Measurements from ENCODE around the gene BCL7B.
"Not testable (repeated sequence)": the region's sequence is repeated elsewhere in the genome, so short reads cannot be mapped to it uniquely, and the experiment has no call there.

Gene BCL7B

DNA sequence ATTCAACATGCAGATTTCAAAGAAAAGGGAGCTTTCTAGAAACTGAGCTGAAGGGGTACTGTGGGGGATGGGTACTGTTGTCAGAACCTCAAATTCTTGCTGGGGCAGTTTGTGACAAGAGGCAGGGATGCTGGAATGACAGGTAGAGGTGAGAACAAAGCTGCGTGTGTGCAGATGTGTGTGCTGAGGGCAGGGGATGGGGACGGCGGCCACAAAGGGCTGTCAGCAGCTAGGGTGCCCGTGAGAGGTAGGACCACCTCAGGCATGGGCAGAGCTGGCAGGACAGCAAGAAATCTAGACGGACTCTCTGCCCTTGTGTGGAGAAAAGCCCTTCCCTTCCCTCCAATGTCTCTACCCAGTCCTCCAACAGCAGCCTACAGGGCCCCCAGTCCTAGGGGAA, 21.0 kb downstream of the BCL7B start:
- H3K4me3 ChIP-seq (ENCODE audit: low read depth, low read length) = no peak overlapping the region

DNA sequence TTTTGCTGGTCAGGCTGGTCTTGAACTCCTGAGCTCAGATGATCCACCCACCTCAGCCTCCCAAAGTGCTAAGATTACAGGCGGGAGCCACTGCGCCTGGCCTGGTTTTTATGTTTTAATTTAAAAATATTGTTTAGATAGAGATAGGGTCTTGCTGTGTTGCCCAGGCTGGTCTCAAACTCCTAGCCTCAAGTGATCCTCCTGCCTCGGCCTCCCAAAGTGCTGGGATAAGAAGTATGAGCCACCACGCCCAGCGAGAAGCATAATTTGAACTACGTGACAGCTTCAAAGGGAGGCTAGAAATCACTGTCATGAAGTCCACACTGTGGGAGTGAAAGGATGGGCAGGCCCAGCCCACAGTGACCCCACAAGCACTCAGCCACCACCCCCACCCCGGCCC, 21.6 kb downstream of the BCL7B start:
- not testable (repeated sequence) for H3K4me3 ChIP-seq (ENCODE audit: low read depth, low read length)

DNA sequence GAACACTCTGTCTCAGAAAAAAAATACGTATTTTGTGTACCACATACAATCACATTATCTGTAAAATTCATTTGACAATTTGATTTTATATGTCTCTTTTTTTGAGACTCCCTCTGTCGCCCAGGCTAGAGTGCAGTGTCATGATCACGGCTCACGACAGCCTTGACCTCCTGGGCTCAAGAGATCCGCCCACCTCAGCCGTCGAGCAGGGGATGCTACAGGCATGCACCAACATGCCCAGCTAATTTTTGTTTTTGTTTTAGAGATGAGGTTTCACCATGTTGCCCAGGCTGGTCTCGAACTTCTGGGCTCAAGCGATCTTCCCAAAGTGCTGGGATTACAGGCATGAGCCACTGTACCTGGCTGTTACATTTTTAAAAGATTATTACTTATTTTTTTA, 23.7 kb downstream of the BCL7B start:
- H3K4me3 ChIP-seq (ENCODE audit: low read depth, low read length) = no peak overlapping the region

DNA sequence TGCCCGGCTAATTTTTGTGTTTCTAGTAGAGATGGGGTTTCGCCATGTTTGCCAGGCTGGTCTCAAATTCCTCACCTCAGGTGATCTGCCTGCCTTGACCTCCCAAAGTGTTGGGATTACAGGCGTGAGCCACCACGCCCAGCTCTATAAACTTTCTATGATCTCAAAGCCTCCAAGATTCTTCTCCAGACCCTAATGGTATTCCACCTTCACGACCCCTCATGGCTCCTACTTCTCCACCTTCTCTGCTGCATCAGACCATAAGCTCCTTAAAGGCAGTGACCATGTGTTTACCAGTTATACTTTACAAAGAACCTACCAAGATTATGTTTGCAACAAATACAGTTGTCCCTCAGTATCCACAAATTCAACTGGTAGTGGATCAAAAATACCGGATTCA, 25.3 kb downstream of the BCL7B start:
- no peak overlapping the region for H3K4me3 ChIP-seq (ENCODE audit: low read depth, low read length)

DNA sequence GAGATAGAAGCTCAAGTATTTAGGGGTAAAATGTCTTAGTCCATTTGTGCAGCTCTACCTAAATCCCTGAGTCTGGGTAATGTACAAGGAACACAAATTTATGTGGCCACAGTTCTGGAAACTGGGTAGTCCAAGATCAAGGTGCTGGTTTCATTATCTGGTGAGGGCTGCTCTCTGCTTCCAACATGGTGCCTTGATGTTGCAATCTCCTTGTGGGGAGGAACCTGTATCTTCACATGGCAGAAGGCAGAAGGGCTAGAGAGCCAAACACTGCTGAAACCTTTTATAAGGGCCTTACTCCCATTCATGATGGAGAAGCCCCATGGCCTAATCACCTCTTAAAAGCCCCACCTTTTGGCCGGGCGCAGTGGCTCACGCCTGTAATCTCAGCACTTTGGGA, 26.7 kb downstream of the BCL7B start:
- no peak overlapping the region for H3K4me3 ChIP-seq (ENCODE audit: low read depth, low read length)

DNA sequence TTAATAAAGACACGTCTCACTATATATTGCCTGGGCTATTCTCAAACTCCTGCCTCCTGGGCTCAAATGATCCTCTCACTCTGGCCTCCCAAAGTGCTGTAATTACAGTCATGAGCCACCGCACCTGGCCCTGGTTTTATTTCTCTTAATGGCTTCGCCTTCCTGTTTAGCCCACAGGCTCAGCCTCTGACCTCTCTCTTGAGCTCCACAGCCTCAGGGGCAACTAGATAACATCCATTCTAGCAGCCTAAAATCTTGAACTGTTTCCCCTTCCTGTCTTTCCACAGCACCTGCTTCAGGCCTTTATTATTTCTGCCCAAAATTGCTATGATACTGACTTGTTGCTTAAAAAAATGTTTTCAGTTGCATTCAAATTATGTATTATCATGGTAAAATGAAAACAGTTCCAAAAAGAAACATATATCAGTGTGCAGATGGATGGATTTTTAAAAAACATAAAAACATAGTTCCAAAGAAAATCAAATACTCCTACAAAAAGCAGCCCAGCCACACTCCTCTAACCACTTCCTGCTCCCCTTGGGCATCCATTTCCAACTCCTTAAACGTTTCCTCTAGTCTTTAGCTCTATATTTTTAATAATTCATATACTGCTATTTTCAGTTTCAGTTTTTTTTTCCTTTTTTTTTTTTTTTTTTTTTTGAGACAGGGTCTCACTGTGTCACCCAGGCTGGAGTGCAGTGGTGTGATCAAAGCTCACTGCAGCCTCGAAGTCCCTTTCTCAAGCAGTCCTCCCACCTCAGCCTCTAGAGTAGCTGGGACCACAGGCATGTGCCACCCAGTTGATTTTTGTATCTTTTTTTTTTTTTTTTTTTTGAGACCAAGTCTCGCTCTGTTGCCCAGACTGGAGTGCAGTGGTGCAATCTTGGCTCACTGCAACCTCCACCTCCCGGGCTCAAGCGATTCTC, 30.3 kb downstream of the BCL7B start:
- no peak overlapping the region for H3K4me3 ChIP-seq (ENCODE audit: low read depth, low read length)

DNA sequence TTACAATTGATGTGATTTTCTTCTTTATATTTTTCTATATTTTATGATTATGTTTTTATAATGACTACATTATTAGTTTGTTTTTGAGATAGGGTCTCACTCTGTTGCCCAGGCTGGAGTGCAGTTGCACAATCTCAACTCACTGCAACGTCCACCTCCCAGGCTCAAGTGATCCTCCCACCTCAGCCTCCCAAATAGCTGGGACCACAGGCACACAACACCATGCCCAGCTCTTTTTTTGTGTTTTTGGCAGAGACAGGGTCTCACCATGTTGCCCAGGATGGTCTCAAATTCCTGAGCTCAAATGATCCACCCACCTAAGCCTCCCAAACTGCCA, 31.4 kb downstream of the BCL7B start:
- H3K4me3 ChIP-seq (ENCODE audit: low read depth, low read length) = not testable (repeated sequence)

DNA sequence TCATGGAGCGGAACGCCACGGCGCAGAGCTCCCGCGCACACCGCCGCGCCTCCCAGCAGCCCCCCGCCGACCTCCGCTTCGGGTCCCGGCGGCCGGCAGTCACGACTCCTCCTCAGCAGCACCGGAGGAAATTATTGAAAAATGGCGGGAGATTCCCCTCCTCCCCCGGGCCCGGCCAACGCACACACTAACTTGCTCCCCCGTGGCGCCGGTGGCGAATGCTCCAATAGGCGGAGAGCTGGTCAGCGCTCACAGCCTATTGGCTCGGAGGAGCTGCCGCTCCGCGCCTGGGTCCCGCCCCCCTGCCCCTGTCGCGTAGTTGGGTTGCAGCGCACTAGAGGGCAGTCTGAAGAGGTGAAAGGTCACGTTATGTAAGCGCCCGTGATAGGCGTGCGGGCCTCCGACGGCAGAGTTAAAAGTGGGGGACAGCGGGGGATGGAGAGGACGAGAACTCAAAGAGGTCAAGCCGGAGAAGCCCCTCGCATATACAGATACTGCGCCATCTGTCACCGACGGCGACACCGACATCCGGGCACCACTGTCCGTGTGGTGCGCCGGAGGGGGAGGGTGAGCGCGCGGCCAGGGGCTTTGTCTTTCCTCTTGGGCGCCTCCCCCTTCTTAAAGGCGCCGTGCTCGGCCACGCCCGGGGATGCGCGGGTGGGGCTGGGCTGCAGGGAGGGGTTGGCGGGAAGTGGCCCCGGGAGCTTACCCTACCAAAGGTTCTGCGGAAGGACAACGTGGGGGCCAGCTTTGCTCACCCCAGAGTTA, 35.2 kb downstream of the BCL7B start, which contains the start of gene BAZ1B:
BAZ1B (minus strand) TSS at position 189 of the 768 bp plus-strand sequence. CDS start 360 bp downstream, outside the sequence.
- peak within 1 kb of the TSS; percentile 72 for H3K4me3 ChIP-seq (ENCODE audit: low read depth, low read length)

DNA sequence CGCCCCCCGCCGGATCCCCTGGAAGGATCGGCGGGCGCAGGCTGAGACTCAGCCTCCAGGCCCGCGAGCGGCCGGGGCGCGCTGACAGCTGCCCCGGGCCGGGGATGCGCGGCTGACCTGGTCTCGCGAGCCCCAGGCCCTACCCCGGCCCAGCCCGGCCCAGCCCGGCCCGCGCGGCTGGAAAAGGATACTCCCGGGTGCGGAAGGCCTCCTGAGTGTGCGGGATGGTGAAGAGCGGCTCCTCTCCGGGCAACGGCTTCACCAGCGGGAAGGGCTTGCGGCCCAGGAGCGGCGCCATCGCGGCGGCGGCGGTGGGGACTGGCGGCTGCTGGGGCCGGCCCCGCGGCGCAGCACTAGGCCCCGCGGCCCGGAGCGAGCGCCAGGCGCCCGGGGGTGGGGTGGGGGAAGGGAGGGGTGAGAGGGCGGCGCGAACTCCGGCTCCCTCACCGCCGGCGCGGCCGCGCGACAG, 35.8 kb downstream of the BCL7B start:
- H3K4me3 ChIP-seq (ENCODE audit: low read depth, low read length) = peak overlapping the region; percentile 72

DNA sequence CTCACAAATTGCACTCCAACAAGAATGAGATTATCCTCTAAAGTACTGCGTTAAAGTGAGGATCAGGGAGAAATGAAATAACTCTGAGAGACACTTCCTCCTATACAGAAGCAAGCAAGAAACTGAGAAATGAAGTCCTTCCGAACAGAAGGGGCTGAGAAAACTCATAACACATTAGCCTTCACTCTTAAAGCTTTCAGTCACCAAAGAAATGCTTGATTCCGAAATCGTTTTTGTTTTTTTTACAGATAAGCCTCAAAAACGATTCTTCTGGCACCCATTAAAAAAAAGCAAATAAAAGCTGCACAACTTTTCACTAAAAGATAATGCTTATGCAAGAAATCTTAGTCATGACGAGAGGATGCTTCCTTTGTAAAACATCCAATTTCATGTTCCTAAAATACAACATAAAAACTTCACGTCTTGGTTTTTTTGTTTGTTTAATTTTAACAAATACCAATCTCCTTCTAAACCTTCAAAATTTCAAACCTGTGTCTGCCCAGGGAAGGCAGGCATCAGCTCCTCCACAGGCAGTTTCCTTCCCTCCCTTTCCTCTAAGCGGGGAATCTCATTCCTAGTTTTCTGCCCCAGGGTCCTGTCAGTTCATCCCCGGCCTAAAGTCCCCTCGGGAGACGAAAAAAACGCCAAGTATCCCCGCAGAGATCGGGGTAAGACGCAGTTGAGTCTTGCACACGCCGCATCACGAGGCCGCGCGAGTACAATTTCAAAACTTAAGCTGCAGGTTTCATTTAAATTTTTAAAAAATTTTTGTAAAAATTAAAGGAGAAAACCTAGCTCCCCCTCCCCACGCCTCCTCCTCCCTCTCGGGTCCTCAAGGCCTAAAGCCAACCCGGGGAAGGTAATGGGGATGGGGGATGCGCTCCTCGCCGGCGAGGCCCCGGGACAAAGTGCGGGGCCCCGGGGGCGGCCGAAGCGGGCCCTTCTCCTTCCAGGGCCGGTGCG, 36.5 kb downstream of the BCL7B start:
- H3K4me3 ChIP-seq (ENCODE audit: low read depth, low read length) = peak overlapping the region; percentile 72

DNA sequence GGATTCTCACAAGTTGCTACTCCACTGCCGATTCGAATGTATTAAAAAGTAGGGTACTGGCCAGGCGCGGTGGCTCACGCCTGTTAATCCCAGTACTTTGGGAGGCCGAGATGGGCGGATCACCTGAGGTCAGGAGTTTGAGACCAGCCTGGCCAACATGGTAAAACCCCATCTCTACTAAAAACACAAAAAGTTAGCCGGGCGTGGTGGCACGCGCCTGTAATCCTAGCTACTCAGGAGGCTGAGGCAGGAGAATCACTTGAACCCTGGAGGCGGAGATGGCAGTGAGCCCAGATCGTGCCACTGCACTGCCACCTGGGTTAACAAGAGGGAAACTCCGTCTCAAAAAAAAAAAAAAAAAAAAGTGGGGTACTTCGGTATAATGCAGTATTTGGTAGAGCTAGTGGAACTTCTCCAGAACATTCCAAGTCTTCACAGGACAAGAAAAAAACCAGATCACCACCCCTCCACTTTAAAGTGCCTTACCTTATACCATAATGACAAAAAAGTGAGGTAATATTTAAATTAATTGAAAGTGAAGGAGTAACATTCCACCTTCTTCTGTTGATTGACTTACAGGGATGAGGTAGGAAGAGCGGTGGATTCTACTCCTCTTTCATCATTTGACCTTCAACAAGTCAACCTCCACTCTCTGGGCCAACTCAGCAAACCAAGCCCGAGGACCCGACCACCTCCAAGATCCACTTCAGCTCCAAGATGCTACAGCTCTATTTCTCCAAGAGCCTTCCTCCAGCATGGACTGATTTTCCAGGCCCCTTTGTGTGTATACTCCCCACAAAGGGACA, 37.4 kb downstream of the BCL7B start:
- peak overlapping the region; percentile 72 for H3K4me3 ChIP-seq (ENCODE audit: low read depth, low read length)

DNA sequence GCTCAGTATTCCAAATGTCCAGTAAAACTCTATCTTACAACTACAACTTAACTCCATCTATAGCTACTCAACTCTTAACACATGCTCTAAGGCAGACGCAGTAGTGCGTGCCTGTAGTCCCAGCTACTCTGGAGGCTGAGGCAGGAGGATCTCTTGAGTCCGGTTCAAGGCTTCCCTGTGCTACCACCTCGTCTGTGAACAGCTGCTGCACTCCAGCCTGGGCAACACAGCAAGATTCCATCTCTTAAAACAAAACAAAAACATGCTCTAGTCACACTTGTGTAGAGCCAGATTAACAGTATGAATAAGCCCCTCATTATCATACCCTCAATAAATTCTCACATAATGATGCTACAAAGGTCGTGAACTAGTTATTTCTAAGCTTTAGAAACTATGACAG, 39.0 kb downstream of the BCL7B start:
- H3K4me3 ChIP-seq (ENCODE audit: low read depth, low read length) = no peak overlapping the region

DNA sequence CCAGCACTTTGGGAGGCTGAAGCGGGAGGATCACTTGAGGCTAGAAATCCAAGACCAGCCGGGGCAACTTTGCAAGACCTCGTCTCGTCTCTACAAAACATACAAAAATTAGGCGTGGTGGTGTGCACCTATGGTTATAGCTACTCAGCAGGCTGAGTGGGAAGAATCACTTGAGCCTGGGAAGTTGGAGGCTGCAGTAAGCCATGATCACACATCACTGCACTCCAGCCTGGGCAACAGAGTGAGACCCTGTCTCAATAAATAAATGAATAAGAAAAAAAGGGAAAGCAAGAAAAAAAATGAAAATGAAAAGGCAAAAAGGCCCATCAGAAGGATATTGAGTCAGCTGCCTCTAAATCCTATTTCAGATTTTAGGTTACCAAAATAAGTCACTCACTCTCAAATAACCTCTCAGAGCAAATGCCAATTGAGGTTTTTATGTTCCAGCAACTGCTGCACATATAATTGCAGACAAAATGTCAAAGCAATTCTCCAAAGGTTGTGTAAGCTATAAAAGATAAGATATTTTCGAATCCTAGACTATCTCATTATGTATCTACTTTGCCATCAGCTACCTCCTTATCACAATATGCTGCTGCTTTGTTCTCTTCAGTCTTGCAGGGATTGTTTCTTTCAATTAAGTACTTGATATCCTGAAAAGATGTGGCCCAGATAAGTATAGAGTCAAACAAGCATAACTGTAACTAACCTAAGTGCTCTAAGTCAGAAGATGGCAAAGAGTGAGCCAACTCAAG, 40.1 kb downstream of the BCL7B start:
- no peak overlapping the region for H3K4me3 ChIP-seq (ENCODE audit: low read depth, low read length)

DNA sequence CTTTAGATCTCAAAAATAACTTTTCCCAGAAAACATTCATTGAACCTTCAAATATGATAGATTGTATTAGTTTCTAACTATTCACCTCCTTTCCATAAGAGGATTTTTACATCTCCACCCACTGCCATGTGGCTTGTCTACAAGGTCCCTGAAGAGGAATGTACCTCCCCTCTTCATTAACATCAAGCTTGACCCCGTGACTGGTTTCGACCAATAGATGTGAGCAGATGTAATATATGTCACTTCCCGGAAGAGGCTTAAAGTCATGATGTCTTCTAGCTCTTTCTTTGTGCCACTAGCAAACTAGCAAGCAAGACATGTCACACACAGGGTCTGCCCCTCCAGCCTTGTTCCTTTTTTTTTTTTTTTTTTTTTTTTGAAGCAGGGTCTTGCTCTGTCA, 42.3 kb downstream of the BCL7B start:
- H3K4me3 ChIP-seq (ENCODE audit: low read depth, low read length) = no peak overlapping the region

DNA sequence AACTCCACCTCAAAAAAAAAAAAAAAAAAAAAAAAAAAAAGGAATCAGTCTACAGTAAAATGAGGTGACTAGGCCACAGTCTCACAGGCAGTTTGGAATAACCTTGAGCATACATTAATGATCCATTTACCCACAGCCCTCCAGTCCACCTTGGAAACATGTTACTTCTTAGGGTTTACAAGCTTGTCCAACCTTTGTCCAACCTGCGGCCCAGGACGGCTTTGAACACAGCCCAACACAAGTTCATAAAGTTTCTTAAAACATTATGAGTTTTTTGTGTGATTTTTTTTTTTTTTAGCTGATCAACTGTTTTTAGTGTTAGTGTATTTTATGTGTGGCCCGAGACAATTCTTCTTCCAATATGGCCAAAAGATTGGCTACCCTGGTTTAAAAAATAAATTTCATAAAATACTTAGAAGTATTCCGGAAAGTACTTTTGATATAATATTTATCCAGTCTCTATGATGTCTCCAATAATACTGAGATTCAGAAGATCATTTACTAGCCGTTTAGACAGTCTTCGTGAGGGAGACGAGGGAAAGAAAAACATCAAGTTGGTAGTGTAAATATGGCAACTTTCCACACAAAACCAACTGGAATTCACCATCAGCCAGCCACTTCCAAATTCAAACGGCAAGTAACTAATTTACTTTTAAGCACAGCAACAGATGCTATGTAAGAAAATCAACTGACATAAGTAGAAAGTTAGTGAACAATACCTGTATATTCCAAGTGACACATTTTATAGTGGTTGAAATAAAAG, 45.3 kb downstream of the BCL7B start:
- H3K4me3 ChIP-seq (ENCODE audit: low read depth, low read length) = no peak overlapping the region

DNA sequence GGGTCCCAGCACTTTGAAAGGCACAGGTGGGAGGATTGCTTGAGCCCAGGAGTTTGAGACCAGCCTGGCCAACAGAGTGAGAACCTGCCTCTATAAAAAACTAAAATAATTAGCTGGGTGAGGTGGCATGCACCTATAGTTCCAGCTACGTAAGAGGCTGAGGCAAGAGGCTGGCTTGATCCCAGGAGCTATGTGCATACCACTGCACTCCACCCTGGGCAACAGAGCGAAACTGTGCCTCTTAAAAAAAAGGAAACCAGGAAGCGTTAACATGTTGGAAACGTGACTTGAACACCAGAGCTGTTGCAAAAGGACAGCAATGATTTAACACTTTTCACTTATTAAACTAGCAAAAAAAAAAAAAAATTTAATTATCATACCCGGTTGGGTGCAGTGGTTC, 48.0 kb downstream of the BCL7B start:
- H3K4me3 ChIP-seq (ENCODE audit: low read depth, low read length) = no peak overlapping the region

DNA sequence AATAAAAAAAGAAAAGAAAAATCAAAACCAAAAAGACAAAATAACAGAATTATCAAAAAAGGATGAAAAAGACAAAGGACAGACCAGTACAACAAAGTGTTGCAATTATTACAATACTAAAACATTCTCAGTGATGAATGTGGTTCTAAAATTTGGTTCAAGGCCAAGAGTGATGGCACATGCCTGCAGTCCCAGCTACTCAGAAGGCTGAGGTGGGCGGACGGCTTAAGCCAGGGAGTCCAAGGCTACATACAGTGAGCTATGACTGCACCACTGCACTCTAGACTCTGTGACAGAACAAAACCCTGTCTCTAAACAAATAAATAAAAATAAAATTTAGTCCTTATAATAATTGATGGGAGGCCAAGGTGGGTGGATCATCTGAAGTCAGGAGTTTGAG, 49.9 kb downstream of the BCL7B start:
- H3K4me3 ChIP-seq (ENCODE audit: low read depth, low read length) = no peak overlapping the region

DNA sequence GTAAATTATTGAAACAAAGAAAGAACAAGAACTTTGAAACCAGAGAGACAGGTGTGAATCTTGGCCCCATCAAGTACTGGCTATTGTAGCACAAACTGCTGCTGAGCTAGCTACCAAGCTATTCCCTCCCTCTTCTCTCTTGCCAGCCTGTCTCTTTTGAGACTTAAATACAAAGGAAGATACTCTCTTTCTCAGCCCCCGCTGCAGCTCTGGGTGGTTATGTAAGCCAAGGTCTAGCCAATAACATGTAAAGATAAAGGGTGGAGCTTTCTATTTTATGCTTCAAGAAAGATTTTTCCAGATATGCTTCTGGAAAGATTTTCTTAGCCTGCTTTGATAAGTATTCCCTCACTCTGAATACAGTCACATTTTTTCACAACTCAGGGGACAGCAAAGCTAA, 52.6 kb downstream of the BCL7B start:
- H3K4me3 ChIP-seq (ENCODE audit: low read depth, low read length) = no peak overlapping the region

DNA sequence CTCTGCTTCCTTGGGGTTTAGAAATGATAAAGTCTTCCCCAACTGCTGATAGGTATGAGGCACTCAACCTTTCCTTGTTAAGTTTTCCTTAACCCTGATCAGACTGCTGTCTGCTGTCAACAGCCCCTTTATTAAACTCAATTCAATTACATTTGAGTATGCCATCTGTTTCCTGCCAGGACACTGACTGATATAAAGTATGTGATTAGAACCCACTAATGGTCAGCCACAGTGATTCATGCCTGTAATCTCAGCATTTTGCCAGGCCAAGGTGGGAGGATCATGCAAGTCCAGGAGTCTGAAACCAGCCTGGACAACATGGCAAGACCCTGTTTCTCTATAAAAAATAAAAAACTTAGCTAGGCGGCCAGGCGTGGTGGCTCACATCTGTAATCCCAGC, 53.5 kb downstream of the BCL7B start:
- H3K4me3 ChIP-seq (ENCODE audit: low read depth, low read length) = no peak overlapping the region

Data from iPS-11a (cell line).